HL-60/S4 treated with phorbol 12-myristate 13-acetate at 8.2 ng/mL for 4 days and 3 days (cell line): ENCODE results near the gene PRAF2.

Experiments
- in situ Hi-C: fragments of 300-500 bp; cut with MboI; formaldehyde crosslinking; loops from 2 replicates; pipeline ENCODE4 v1.15.0; 2022; ENCODE audit warnings: low sequenced_read_pairs

PRAF2 gene

DNA sequence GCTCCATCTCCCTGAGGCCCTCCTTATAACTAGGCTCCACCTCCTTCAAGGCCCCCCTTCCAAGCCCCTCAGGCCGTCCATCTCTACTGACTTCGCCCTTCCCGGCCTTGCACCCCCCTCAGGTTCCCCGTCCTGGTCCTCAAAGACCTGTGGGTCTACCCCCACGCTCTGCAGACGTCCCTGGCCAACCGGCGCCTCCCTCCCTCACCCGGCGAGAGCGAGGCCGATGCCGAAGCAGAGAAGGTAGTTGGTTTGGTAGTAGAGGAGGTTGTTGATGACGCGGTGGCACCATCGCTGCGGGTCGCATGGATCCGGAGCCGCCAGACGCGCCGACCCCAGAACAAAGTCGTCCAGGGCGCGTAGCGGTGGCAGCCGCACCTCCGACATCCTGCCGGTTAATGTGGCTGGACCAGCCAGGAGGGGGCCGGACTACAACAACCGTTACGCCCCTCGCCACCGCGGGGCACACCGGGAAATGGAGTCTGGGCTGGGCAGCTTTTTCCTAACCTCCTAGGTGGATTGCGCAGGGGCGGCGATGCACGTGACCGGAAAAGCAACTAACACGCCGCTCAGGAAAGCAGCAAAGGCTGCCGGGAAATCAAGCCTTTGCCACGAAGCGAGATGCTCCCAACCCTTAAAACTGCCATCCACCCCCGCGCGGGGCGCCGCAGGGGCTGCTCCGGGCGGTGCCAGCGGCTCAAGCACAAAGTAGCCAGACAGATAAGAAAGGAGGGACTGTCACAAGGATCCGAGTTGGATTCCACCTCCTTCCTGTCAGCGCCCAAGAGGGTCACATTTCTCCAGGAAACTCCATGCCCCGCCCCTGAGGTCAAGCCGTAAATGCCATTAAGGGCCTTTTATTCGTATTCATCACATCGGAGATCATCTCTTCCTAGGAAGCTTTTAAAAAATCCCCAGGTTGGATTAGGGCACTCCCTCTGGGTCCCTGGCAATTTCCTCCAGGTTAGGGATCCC is at the start of gene PRAF2:
TSS of gene PRAF2 (minus strand) at position 402 of the 975 bp plus-strand sequence. CDS start at position 387, 15 bp downstream.
- in situ Hi-C loops, result no loop called here

DNA sequence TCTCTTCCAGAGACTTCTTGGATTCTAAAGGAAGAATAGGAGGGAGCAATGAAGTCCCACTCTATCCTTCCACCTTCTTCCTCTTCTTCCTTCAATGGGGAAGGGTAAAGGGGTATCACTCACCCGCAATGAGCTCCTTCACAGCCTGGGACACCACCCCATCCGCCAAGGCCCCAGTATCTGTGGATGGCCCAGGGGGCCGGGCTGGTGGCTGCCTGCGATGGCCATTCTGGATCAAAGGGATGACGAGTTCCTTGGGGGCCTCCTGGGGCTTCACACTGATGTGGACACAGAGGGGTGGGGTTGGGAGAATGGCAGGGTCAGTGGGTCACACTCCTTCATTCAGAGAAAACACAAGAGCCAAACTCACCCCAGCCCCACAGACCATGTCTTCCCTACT is 48.7 kb upstream of the PRAF2 start:
- in situ Hi-C loops, result no loop called here

DNA sequence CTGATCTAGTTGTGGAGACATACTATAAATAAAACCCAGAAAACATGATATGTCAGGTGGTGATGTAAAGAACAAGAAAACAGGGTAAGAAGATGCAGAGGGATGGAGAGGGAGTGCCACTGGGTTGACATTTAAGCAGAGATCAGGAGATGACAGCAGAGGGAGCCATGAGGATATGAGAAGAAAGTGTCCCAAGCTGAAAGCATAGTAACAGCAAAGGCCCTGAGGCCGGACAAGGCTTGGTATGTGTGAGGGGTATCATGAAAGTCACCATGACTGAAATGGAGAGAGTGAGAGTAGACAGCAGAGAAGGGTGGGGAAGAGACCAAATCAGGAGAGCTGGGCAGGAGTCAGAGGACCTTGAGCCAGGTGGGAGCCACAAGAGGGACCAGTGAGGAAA is 46.3 kb upstream of the PRAF2 start:
- in situ Hi-C loops, result no loop called here

DNA sequence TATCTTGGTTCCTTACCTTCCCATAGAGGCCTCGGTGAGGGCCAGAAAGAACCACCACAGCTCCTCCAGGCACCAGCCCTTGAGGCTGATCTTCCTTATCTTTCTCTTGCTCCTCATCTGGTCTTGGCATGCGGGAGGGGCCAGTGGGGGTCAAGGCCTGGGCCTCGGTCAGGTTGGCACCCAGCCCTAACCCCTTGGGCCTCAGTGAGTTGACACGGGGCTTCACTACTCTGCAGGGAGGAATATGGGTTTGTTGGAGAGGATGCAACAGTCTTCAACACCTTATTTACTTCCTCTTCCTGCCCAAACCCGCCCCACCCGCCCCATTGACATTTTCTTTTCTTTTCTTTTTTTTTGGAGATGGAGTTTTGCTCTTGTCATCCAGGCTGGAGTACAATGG is 43.8 kb upstream of the PRAF2 start:
- in situ Hi-C loops, result no loop called here

DNA sequence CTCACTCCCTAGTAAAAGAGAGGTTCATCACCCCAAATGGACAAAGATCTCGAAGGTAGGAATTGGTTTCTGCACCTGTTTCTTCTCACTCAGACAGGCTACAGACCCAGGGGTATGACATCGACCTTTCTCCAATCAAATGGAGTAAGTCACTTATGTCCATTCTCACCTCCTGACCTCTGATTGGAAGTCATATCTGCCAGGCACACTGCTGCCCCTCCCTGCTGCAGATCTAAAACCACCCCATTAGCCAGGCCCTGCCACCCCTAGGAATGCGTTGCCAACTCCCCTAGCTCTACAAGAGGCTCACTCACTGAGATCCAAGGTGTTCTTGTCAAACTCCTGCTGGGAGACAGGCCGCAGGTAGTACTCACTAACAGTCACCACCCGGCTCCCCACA is 42.9 kb upstream of the PRAF2 start:
- in situ Hi-C loops, result no loop called here

DNA sequence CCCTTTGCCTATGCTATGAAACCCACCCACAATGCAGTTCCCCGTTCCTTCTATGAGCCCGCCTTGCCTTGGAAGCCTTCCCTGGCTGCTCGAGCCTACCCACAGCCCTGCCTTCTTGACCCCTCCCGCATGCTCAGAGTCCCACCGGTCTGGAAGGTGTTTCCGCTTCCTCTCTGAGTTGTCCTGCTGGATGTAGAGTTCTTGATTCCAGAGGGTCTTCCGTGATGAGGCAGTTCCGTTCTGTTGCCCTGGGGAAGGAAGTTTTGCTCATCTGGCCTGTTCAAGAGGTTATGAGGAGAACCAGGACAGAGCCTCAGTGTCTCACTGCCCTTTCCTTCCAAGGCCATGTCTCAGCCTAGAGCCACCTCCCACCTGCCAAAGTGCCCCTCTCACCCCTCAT is 42.3 kb upstream of the PRAF2 start:
- in situ Hi-C loops, result no loop called here

- in situ Hi-C loops, result no loop called here
Observed at GRCh38 chrX:49111791-49112190, 38.0 kb upstream of the PRAF2 start.

DNA sequence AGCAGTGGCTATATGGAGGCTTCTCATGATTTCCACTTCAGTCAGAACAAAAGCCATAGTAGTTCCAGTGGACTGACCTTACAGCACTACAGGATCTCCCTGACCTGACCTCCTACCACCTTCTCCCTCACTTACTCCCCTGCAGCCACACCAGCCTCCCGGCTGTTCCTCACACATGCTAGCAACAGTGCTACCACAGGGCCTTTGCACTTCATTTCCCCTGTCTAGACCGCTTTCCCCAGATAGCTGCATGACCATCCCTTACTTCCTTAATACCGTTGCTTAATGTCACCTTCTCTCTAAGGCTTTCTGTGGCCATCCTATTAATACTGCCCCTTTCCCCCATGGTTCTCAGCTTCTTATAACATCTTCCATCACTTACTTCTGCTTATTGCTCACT is 36.6 kb upstream of the PRAF2 start:
- in situ Hi-C loops, result no loop called here

GRCh38 chrX:49108641-49109040 is 34.8 kb upstream of the PRAF2 start:
- in situ Hi-C loops, result no loop called here

DNA sequence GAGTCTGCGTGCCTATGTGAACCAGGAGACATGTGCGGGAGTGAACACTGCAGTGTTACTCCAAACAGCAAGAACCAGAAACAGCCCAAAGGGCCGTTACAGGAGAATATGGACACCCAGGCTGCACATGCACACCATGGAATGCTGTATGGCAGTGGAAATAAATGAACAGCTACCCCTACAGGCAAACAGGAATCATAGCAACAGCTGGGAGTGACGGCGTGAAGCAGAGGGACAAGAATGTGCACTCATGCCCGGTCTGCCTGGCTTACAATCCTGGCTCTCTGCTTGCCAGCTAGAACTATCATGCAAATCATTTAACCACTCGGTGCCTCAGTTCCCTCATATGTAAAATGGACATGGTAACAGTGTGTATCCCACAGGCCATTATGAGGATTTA is 33.1 kb upstream of the PRAF2 start:
- in situ Hi-C loops, result no loop called here

DNA sequence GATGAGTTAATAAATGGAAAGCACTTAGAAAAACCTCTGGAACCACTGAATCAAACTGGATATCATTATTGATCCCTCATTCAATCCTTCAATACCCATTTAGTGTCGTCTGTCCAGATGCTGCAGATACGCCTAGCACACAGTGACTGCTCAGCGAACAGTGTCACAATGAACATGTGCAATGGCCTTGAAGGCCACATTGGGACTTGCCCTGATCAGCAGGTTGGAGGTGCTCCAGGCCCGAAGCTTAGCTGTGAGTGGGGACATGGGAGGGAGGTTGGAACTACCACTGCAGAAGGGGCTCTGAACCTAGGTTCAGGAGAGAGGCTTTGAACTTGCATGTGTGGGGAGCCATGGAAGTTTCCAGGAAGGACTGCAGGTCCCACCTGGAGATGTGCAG is 32.5 kb upstream of the PRAF2 start:
- in situ Hi-C loops, result no loop called here

- in situ Hi-C loops, result no loop called here
Observed at GRCh38 chrX:49103637-49104036, 29.8 kb upstream of the PRAF2 start.

DNA sequence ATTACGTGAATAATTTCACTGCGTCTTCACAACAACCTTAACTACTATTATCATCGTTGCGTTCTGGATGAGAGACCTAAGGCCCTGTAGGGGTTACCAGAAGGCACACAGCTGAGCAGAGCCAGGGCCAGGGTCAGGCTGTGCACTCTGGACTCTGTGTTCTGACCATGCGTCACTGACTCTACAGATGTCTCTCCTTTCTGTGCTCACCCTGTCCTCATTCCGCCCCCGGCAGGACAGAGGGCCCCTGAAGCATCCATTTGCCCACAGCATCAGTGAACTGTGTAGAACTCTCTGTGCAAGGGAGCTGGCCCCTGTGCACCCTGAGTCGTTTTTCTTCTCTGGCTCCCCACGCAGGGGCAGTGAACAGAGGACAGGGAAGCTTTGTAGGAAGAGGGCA is 28.4 kb upstream of the PRAF2 start:
- in situ Hi-C loops, result no loop called here

- in situ Hi-C loops, result no loop called here
Observed at GRCh38 chrX:49101629-49101984, 27.8 kb upstream of the PRAF2 start.

DNA sequence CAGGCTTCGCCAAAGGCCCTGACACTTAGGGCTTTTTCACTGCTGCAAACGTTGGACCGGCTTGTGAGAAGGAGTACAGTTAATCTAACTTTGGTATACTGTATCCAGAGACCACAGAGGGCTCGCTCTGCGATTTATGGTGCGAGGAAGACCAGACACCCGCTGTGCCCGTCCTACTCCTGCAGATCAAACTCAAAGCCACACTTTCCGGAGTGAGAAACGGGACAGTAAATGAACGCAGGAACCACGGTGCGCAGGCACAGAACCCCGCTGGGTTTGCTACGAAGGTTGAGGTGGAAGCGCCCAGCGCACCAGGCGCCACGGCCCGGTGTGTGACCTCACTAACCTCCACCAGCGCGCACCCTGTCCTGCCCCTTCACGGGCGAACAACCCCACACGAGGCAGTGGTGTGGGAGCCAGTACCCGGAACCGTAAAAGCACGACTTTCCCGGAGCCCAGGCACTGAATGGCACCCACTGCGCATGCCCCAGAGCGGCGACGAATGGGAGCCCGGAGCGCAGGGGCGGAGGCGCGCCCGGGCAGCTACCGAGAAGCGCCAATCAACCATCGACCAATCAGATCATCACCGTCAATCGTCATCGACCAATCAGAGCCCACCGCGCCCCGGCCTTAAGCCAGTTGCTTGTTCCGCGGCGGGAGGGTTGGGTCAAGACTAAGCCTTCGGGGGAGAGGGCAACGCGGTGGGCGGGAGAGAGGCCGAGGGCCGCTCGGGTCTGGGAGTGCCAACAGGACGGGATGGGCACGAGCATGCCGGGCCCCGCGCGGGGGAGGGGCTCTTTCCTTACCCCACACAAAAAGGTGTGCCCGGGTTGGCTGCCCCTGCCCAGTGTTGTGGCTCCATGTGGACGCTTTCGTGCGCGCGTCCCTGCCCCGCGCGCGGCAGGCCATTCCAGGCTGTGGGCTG is 27.2 kb upstream of the PRAF2 start:
- in situ Hi-C loops, result no loop called here

DNA sequence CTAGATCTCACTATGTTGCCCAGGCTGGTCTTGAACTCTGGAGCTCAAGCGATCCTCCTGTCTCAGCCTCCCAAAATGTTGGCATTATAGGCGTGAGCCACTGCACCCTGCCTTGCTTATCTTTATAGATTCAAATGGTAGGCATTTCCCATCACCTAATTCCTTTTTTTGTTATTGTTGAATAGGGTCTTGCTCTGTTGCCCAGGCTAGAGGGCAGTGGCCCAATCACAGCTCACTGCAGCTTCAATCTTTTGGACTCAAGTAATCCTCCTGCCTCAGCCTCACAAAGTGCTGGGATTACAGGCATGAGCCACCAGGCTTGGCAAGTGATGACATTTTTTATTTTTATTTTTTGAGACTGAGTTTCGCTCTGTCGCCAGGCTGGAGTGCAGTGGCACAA is 22.6 kb upstream of the PRAF2 start:
- in situ Hi-C loops, result no loop called here

GRCh38 chrX:49089553-49089952 is 15.8 kb upstream of the PRAF2 start:
- in situ Hi-C loops, result no loop called here

- in situ Hi-C loops, result no loop called here
Observed at GRCh38 chrX:49082271-49082871, 8.6 kb upstream of the PRAF2 start.

DNA sequence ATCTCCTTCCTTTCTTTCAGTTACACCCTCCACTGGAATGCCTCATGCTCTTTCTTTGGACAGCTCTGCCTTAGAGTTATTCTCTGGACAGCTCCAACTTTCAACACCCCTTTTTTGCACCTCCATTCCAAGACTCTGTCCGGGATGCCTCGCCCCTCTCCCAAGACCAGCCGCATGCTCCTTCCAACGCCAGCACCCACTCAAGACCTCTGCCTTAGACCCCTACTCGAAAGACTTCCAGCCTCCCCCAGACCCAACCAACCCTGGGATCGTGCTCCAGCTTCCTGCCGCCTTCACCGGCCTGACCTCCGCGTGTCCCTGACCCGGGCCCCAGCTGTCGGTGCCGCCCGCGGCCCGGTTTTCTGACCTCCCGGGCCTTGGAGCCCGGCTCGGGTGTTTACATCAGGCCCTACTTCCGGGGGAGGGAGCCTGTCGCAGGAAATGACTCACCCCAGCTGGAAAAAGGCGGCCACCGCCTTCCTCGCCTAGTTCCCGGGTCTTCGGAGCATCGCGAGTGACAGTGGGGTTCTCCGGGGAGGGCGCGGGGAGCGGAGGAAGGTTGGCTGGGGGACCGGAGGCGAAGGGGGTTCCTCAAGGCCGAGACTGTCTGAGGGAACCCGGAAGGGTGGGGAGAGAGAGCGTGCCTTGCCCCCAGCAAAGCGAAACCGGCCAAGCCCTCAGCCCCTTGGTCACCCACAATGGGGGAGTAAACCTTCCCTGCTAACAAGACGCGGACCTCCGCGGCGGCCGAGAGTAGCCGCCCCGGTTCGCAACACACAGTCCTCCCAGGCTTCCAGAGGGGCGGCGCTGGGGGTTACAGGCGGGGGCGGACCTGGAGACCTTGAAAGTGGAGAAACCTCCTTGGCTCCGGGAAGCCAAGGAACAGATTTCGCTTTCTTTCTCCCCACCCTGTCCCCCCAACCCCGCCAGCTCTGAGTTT is 6.0 kb upstream of the PRAF2 start, which contains the start of gene WDR45:
TSS of gene WDR45 (minus strand) at position 399 of the 940 bp plus-strand sequence. CDS start 1,792 bp downstream, outside the sequence.
- in situ Hi-C loops, result no loop called here

DNA sequence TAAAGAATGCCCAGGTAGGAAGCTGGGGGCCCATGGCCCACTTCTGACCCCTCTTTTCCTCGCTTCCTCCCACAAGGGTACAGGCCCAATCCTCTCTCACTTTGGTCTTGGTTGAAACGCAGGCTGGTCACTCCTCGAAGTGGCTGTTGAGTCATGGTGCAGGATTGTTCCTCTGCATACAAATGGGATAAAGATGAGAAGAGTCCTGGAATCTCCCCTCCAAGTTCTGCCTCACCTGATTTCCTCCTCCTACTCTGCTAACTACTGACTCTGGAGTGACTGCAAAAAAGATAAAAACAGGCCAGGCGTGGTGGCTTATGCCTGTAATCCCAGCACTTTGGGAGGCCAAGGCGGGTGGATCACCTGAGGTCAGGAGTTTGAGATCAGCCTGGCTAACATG is 4.1 kb upstream of the PRAF2 start:
- in situ Hi-C loops, result no loop called here
